NK-92 (cell line): Measurements from ENCODE around the gene PPP2R2C.

Experiments used
- DNase-seq: peaks from one replicate; lab custom pipeline; 2025; ENCODE audit not compliant: unreplicated experiment; lab: John Stamatoyannopoulos, UW

Gene PPP2R2C

GRCh38 chr4:6469898-6470501, 2.4 kb downstream of the PPP2R2C start:
- DNase-seq: no peak

GRCh38 chr4:6469144-6469543, 3.3 kb downstream of the PPP2R2C start:
- DNase-seq: no peak

GRCh38 chr4:6468376-6468775, 4.0 kb downstream of the PPP2R2C start:
- DNase-seq: no peak

- DNase-seq: no peak
Measured at GRCh38 chr4:6467600-6467999, 4.8 kb downstream of the PPP2R2C start.

- no peak for DNase-seq
Measured at GRCh38 chr4:6466756-6467381, 5.5 kb downstream of the PPP2R2C start.

GRCh38 chr4:6465955-6466354, 6.5 kb downstream of the PPP2R2C start:
- no peak for DNase-seq

- DNase-seq: no peak
Measured at GRCh38 chr4:6464842-6465588, 7.4 kb downstream of the PPP2R2C start.

GRCh38 chr4:6463311-6464289, 8.8 kb downstream of the PPP2R2C start:
- DNase-seq: no peak

- no peak for DNase-seq
Measured at GRCh38 chr4:6461301-6462165, 10.9 kb downstream of the PPP2R2C start.

- no peak for DNase-seq
Measured at GRCh38 chr4:6460876-6461275, 11.5 kb downstream of the PPP2R2C start.

GRCh38 chr4:6458528-6458927, 13.9 kb downstream of the PPP2R2C start:
- no peak for DNase-seq

- DNase-seq: no peak
Measured at GRCh38 chr4:6456450-6456849, 16.0 kb downstream of the PPP2R2C start.

- DNase-seq: no peak
Measured at GRCh38 chr4:6454112-6454910, 18.1 kb downstream of the PPP2R2C start.

- no peak for DNase-seq
Measured at GRCh38 chr4:6453688-6453990, 18.8 kb downstream of the PPP2R2C start.

- no peak for DNase-seq
Measured at GRCh38 chr4:6452897-6453687, 19.3 kb downstream of the PPP2R2C start.

GRCh38 chr4:6452116-6452896, 20.1 kb downstream of the PPP2R2C start:
- no peak for DNase-seq

GRCh38 chr4:6451309-6451708, 21.1 kb downstream of the PPP2R2C start:
- no peak for DNase-seq

GRCh38 chr4:6450709-6451108, 21.7 kb downstream of the PPP2R2C start:
- no peak for DNase-seq
